ENCODE data around the gene CLIP2.
"Not testable (repeated sequence)": the region's sequence is repeated elsewhere in the genome, so short reads cannot be mapped to it uniquely, and the experiment has no call there.

The CLIP2 gene

DNA sequence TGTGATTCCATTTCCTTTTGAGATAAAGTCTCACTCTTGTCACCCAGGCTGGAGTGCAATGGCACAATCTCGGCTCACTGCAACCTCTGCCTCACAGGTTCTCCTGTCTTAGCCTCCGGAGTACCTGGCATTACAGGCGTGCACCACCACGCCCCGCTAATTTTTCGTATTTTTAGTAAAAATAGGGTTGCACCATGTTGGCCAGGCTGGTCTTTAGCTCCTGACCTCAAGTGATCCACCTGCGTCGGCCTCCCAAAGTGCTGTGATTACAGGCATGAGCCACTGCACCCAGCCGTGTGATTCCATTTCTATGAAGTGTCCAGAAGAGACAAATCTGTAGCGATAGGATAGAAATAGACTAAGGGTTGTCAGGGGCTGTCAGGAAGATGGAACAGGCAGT is 60.4 kb downstream of the CLIP2 start:
- TF ChIP-seq POLR2A (IDR thresholded peaks at IDR 0.05; ENCODE audit: low read length) = no peak
- TF ChIP-seq GATA1 (IDR thresholded peaks at IDR 0.05; ENCODE audit: low read depth, low read length) = no peak
- DNase-seq = no peak

DNA sequence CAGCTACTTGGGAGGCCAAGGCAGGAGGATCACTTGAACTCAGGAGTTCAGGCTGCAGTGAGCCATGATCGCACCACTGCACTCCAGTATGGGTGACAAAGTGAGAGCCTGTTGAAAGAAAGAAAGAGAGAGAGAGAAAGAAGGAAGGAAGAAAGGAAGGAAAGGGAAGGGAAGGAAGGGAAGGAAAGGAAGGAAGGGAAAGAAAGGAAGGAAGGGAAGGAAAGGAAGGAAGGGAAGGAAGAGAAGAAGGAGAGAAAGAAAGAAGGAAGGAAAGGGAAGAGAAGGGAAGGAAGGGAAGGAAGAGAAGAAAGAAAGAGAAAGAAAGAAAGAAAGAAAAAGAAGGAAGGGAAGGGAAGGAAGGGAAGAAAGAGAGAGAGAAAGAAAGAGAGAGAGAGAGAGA is 61.5 kb downstream of the CLIP2 start:
- DNase-seq = no peak
- TF ChIP-seq GATA1 (IDR thresholded peaks at IDR 0.05; ENCODE audit: low read depth, low read length) (no peak), POLR2A (IDR thresholded peaks at IDR 0.05; ENCODE audit: low read length) (no peak)

DNA sequence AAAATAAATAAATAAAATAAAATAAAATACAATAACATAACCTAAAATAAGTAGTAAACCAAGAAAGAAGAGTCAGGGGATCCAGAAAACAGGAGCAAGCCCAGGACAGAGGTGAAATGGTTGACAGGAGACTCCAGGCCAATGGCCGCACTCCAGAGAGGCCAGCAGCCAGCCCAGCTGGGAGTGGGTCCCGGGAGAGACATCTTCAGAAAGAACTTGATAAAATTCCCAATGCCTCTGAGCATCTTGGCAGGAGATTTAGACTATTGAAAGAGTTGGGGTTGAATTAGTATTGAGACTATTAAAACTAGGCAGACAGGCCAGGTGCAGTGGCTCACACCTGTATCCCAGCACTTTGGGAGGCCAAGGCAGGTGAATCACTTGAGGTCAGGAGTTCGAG is 62.6 kb downstream of the CLIP2 start:
- TF ChIP-seq POLR2A (IDR thresholded peaks at IDR 0.05; ENCODE audit: low read length) (no peak), GATA1 (IDR thresholded peaks at IDR 0.05; ENCODE audit: low read depth, low read length) (no peak)

DNA sequence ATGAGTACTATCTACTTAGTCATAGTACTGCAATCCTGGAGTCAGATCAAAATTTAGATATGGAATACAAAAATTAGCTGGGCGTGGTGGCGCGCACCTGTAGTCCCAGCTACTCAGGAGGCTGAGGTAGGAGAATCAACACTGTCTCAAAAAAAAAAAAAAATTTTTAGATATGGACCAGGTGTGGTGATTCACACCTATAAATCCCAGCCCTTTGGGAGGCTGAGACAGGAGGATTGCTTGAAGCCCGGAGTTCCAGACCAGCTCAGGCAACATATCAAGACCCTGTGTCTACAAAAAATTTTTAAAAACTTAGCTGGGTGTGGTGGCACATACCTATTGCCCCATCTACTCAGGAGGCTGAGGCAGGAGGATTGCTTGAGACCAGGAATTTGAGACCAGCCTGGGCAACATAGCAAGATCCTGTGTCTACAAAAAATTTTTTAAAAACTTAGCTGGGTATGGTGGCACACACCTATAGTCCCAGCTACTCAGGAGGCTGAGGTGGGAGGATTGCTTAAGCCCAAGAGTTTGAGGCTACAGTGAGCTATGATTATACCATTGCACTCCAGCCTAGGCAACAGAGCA is 63.4 kb downstream of the CLIP2 start:
- DNase-seq = not testable (repeated sequence)

More for the DNA sequence above, 62.6 kb downstream of the CLIP2 start:
- no peak for DNase-seq

DNA sequence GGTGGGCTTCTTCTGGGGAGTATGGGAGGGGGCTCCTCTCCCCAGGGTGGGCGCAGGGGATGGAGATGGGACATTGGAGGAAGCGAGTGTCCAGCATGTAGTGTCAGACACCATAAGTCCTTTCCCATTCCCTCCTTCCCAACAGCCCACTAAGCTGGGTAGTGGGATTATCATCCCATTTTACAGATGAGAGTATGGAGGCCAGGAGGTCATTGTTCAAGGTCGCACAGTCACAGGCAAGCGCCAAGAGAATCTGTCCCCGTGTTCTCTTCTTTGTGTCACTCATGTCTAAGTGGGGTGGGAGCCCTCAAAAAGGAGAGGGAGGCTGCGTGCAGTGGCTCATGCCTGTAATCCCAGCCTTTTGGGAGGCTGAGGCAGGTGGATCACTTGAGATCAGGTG is 64.8 kb downstream of the CLIP2 start:
- DNase-seq = no peak

DNA sequence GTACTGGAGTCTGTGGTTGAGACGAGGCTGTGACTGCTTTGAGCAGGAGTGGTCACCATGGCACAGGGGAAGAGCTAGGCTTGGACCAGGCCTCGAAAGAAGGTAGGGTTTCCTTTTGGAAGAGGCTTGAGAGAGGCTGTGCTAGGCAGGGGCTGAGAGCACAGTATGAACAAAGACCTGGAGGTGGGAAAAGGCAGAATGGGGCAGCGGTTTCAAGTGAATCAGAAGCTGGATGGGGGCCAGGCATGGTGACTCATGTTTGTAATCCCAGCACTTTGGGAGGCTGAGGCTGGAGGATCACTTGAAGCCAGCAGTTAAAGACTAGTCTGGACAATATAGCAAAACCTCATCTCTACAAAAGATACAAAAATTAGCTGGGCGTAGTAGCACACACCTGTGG is 65.9 kb downstream of the CLIP2 start:
- peak; percentile 11 to 63 for DNase-seq
- TF ChIP-seq GATA1 (IDR thresholded peaks at IDR 0.05; ENCODE audit: low read depth, low read length) (no peak), POLR2A (IDR thresholded peaks at IDR 0.05; ENCODE audit: low read length) (no peak)

More for the DNA sequence above, 64.8 kb downstream of the CLIP2 start:
- TF ChIP-seq GATA1 (IDR thresholded peaks at IDR 0.05; ENCODE audit: low read depth, low read length) (no peak), POLR2A (IDR thresholded peaks at IDR 0.05; ENCODE audit: low read length) (no peak)

DNA sequence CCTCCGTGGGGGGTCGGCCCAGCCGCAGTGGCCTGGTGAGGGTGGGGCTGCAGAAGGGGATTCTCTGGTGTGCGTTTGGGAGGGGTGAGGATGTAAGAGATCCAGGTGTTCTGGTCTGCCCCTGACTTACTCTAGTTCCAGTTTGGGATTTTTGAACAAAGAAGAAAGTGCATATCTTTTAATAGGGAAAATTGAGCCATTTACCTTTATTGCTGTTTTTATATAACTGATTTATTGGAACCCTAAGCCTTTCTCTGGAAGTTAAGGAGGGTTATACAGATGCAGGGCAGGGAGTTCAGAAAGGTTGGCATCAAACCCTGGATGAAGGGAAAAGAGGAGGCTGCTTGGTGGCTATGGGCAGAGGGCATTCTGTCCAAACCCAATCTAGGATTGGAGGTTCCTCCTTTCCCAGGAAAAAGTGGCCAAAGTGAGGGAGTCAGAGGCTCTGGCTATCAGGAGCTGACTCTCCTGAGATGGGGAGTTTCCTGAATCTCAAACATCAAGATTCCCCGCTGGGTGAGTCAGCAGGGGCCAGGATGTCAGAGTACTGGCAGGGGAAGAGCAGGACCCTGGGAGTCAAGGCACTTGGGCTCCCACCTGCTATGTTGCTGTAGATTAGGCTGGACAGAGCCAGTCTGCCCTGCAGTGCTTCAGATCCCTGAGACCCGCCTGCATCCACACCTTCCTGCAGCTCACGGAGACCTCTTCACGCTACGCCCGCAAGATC is 67.5 kb downstream of the CLIP2 start:
- DNase-seq = no peak
- no peak for TF ChIP-seq POLR2A (IDR thresholded peaks at IDR 0.05; ENCODE audit: low read length)
- no peak for TF ChIP-seq GATA1 (IDR thresholded peaks at IDR 0.05; ENCODE audit: low read depth, low read length)

DNA sequence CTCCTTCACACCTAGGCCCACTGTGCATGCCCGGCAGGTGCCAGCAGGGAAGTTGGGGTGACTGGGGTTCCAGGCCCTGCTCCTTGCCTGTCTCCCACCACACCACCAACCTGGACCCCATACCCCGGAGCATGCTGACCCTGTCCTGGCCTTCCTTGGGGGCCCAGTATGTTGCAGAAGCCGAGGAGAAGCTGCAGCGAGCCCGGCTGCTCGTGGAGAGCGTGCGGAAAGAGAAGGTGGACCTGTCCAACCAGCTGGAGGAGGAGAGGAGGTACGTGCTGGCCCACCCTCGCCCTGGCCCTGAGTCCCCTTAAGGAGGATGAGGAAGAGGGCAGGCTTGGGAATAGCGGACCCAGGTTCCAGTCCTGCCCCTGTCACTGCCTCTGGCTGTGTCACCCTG is 70.8 kb downstream of the CLIP2 start:
- TF ChIP-seq GATA1 (IDR thresholded peaks at IDR 0.05; ENCODE audit: low read depth, low read length) (no peak), POLR2A (IDR thresholded peaks at IDR 0.05; ENCODE audit: low read length) (no peak)
- no peak for DNase-seq

DNA sequence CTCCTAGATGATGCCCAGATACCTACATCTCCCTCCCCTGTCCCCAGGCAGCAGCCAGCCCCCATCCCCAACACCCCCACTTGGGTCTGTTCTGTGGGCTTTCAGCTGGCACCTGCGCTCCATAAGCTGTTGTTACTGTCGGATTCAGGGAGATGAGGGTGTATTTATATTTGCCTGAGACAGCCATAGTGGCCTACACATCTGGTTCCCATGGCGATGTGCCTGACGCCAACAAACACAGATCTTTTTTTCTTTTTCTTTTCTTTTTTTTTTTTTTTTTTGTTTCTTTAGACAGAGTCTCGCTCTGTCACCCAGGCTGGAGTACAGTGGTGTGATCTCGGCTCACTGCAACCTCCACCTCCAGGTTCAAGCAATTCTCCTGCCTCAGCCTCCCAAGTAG is 73.1 kb downstream of the CLIP2 start:
- TF ChIP-seq GATA1 (IDR thresholded peaks at IDR 0.05; ENCODE audit: low read depth, low read length) = no peak
- no peak for TF ChIP-seq POLR2A (IDR thresholded peaks at IDR 0.05; ENCODE audit: low read length)
- no peak for DNase-seq

DNA sequence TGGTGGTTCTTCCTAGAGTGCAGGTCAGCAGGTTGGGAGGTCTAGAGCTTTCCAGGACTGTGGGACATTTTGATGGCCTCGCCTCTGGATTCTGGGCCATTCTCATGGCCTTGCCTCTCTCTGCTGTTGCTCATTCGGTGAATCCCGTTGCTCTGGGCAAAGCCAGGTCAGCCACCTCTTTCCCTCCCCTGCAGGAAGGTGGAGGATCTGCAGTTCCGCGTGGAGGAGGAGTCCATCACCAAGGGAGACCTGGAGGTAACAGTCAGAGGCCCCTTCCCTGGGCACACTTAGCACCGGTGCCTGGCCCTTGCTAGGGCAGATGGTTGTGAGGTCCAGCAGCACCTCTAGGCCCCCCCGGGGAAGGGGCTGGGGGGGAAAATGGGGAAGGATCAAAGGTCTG is 74.9 kb downstream of the CLIP2 start:
- no peak for TF ChIP-seq GATA1 (IDR thresholded peaks at IDR 0.05; ENCODE audit: low read depth, low read length)
- no peak for TF ChIP-seq POLR2A (IDR thresholded peaks at IDR 0.05; ENCODE audit: low read length)

DNA sequence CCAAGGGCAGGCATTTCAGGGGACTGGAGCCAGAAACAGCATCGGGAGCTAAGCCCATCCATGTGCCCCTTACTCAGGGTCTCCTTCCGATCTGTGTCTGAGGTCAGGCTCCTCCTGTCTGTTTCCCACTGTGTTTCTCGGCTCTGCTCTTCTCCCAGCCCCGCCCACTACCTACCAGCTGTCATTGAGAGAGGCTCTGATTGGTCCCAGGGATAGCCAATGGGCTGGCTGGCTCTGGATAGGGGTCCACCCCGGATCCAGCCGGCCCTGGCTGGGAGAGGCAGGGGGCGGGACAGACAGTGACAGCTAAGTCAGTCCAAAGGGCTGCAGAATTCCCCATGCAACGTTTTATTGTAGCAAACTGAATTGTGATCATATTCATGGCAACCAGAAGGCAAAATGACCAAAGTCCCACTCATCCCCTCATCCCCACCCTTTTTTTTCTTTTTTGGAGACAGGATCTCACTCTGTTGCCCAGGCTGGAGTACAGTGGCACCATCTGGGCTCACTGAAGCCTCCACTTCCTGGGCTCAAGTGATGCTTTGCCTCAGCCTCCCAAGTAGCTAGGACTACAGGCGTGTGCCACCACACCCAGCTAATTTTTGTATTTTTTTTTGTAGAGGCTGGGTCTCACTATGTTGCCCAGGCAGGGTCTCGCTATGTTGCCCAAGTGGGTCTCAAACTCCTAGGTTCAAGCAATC is 76.3 kb downstream of the CLIP2 start:
- TF ChIP-seq POLR2A (IDR thresholded peaks at IDR 0.05; ENCODE audit: low read length) (no peak), GATA1 (IDR thresholded peaks at IDR 0.05; ENCODE audit: low read depth, low read length) (no peak)
- peak; percentile 30 to 41 for DNase-seq

More for the DNA sequence above, 74.9 kb downstream of the CLIP2 start:
- DNase-seq = no peak

DNA sequence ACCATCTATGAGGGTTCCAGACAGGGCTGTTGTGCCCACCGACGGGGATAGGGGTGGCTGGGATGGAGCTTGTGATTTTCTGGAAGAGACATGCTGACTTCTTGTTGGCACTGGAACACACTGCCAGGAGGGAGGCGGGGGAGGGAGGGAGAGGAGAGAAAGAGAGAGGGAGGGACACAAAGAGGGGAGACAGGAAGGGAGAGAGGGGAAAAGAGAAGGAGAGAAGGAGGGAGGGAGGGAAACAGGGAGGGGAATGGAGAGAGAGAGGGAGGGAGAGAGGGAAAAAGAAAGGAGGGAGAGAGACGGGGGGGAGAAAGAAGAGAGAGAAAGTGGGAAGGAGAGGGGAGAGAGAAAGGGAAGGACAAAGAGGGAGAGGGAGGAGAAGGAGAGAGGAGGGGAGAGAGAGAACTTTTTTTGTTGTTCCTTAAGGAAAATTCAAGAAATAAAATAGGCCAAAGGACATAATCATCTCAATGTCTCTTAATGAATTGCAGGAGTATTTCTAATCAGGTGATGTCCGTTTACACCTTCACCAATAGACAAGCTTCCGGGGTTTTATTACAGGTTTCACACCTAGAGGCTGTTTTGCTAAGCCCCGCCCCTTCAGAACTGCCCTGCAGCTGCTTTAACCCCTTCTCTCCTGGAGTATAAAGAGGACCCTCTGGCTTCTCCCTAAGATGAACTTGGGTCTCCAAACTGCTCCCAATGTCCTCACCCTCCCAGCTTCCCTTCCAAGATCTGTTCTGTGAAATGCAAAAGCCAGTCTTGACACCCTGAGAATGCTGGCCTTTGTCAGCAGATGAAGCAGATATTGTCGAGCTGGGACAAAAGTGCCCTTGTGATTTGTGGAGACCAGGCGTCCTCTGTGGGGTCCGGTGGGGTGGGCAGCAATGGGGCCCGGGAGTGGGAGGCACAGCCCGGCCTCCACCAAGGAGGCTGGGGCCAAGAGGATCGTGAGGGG is 82.5 kb downstream of the CLIP2 start:
- TF ChIP-seq POLR2A (IDR thresholded peaks at IDR 0.05; ENCODE audit: low read length) (no peak), GATA1 (IDR thresholded peaks at IDR 0.05; ENCODE audit: low read depth, low read length) (no peak)
- DNase-seq = no peak

DNA sequence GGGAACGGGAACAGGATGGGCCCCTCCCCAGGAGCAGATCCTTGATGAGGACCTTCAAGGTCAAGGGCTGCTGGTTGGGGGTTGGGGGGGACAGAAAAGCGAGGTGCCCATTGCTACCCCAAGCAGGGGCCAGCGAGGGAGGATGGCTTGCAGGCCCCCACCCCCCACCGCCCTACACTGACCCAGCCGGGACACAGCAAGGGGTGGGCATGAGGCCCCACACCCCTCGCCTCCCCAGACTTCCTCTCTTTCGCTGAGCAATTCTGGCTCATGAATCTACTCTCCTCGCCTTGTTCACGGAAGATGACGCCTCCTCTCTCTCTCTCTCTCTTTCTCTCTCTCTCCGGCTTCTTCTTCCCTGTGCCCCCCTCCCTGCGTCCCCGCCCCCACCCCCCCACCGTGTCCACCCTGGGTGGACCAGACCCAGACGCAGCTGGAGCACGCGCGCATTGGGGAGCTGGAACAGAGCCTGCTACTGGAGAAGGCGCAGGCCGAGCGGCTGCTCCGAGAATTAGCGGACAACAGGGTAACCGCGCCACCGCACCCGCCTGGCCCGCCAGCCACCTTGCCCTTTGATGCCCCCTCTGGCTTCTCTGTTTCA is 83.4 kb downstream of the CLIP2 start:
- no peak for DNase-seq
- TF ChIP-seq GATA1 (IDR thresholded peaks at IDR 0.05; ENCODE audit: low read depth, low read length) (no peak), POLR2A (IDR thresholded peaks at IDR 0.05; ENCODE audit: low read length) (no peak)
